SKM-1 (cell line): ENCODE data around the gene BMP7.
"Not testable (repeated sequence)": the region's sequence is repeated elsewhere in the genome, so short reads cannot be mapped to it uniquely, and the experiment has no call there.

Experiments used
- DNase-seq: peaks from one replicate; lab custom pipeline; 2025; ENCODE audit not compliant: unreplicated experiment; lab: John Stamatoyannopoulos, UW

Gene BMP7

DNA sequence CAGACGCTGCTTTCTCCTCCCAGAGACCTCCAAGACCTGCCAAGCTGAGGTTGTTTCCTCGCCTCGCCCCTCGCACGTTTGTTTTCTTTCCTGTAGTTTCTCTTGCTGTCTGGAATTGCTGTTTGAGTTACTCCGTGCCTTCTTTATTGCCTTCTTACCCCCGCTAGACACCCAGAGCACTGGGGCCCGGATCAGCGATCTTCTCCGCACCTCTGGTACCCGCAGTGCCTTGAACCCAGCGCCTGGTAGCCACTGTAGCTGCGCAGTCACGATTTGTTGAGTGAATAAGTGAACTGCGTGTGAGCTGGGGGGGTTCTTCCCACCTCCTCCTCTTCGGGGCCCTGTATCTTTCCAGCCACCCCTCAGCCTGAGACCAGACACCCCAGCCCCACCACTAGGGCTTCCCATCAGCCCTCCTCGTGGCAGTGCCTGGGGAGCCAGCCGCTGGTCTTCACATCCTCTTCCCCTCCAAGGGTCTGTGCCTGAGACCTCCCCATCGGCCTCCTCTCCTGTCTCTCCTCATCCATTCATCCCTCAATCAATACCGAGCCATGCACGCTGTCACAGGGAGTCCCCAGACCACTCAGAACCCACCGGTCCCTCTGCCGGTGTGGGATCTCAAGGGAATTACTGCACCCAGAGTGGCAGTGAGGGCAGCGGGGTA lies 849 bp upstream of the BMP7 start:
- DNase-seq, result no peak

DNA sequence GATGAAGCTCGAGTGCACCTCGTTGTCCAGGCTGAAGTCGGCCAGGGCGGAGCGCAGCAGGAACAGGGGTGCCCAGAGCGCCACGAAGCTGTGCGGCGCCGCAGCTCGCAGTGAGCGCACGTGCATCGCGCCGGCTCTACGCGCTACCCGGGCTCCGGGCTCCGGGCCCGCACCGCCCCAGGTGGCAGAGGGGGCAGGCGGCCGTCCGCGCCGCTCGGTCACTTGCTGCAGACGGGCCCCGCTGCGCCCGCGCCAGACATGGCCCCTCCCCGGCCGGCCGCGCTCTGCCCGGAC lies 497 bp downstream of the BMP7 start:
- DNase-seq, result no peak

DNA sequence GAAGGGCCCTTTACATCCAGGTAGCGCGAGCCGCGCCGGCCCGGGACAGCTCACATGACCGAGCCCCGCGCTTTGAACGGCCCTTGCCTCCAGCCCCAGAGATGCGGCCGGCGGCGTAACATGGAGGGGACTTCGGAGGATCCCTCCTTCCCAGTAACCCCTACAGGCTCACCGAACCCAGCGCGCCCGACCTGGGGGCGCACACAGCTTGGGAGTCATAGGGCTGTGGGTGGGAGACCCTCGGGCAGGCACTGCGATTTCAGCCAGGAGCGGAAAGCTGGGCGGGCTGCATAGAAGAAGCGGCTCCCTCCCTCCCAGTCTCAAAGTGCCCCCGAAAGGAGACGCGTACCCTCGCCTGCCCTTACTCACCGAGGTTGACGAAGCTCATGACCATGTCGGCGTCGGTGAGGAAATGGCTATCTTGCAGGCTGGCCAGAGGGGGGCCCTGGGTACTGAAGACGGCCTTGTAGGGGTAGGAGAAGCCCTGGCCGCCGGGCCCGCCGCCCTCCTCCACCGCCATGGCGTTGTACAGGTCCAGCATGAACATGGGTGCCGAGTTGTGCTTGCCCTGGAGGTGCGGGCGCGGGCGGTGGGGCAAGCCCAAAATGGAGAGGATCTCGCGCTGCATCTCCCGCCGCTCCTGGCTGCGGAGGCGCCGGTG lies 975 bp downstream of the BMP7 start:
- no peak for DNase-seq

DNA sequence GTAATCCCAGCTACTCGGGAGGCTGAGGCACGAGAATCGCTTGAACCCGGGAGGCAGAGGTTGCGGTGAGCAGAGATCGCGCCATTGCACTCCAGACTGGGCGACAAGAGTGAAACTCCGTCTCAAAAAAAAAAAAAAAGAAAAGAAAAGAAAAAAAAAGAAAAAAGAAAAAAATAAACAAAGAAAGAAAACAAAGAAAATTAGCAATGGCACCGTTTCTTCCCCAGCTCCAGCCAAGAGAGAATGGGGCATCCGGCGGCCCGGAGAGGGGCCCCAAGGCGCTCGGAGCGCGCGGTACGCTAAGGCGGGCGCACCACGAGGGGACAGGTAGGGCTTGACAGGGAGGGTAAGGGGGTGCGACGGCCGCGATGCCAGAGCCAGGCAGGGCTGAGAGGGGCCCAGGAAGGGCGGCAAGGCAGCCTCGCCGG lies 1.5 kb downstream of the BMP7 start:
- DNase-seq, result not testable (repeated sequence)

DNA sequence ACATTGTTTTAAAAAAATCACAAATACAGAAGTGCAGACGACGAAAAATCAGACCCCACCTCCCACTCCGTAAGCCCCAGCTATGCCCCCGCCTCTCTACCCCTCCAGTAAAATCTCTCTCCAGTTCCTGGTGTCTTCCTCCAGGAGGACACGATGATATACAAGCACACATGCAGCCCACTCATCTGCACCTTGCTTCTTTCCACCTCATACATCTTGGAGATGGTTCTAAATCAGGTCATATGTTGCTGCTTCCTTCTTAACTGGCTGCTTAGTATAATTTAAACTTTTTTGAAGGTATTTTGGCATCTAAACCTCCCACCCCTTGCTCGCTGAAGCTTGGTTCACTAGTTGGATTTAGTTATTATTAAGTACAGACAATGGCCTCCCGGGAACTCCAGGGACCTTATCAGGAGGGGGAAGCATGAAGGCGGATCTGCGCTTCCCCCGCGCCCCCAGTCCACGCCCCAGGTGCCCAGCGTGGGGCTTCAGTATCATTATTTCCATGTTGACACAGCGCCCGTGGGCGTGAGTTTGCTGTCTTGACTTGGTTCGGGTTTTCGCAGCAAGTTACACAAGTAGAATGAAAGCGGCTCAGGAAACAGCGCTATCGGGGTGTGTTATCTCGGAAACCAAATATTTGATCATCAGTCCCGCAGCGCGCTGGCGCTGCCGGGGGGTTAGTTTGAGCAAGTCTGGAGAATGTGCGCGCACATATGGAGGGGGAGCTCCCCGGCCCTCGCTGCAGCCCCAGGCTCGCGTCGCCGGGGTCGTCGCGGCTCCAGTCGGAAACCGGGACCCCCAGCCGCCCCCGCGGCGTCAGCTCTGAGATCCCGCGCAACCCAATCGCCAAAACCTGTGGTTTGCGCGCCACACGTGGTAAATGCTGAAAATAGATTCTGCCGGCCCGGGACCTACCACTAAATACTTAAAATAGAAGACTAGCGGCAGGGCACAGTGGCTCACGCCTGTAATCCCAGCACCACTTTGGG lies 2.3 kb downstream of the BMP7 start:
- DNase-seq, result no peak

DNA sequence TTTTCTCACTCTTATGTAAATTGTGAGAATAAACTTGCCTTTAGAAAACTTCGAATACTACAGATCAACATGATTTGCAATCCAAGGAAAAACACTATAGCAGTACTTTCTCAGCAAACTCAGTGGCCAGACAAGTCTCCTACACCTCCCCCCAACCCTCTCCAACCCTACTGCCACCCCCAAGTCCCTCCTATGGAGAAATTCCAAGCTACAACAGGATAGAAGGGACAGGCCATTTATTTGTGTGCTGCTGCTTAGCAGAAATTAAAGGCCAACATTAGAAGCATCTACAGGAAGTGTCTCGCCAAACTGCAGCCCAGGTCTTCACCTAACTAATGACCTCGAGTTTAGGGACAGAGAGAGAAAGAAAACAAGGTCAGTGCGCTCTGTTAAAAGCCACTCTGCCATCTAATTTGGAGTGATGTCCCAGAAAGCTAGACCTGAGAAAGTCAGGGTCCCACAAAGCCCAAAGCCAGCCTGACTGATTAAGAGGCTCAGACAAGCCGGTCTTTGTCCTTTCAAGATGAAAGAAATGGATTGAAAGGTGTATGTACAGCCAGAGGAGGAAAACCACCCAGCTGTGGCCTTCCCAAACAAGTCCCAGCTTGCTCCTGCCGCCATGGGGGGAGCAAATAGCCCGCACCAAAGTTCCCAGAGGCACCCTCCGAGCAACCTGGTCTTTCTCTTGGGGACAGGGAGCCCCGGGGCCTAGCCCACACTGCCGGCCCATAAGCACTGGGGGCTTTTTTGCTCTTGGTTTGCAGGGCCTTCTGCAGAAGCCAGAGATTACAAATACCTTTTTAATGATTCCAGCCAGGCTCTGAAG lies 3.4 kb downstream of the BMP7 start:
- no peak for DNase-seq

DNA sequence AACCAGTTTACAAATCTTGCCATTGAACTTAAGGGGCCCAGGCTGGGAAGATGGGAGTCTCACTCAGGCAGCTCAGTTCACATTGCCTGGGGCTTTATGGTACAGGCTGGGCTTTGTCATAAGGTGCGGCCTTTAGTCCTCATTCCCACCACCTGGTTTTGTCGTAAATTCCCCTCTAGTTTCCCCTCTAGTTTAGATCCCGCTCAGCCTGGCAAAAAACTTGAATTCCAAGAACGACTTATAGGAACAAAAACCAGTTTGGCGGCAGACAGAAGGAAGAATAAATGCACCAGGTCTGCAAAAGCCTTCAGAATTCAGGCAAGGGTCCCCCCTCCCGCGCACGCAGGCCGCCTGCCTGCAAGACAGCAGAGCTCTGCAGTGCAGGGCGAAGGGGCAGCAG lies 4.1 kb downstream of the BMP7 start:
- no peak for DNase-seq

DNA sequence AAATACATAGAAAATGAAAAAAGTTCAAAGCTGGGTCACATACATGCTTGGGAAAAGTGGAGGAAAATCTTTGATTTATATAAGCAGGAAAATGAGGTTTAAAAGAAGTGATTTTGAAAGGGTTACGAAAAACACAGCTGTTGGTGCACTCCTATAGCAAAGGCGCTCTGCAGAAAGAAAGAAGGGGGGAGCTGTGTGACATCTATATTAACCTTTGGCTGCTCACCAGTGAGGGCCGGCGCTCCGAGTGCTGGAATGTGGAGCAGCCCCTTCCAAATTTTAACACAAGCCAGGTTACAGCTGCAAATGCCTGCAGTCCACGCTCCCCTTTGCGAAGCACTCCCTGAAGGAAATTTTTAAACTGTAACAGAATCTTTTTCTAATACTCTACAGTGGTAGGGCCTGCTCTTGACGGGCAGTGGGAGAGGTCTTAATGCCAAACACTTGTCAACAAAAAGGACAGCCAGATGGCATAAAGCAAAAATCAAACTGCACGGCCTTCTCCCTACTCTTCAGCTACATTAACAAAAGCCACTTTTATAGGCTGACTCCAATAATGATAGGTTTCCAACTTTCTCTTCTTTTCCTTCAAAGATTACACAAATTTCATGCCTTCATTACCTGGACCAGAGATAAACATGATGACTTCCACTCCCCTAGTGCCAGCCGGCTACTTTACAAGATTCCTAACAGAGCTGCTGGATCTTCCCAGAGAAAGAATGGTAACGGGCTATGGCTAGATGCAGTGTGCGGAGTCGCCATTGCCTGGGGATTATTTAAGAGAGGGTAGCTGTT lies 4.8 kb downstream of the BMP7 start:
- no peak for DNase-seq

DNA sequence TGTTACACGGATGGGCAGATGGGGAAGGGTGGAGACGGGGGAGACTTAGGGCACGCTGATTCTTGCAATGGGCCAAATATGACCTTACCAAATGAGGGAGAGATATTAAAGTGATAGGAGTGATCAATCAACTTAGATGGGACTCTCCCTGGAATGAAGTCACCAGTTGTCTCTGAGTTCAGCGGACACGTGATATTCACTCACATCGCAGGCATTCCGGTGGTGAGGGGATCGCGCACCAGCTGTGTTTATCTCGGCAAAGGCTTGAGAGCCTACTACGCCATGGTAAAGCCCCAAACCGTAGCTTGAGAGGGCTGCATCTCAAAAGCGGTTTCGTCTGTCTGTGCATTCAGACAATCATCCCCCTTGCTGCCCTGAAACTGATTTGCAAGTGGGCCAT lies 5.5 kb downstream of the BMP7 start:
- DNase-seq, result no peak

DNA sequence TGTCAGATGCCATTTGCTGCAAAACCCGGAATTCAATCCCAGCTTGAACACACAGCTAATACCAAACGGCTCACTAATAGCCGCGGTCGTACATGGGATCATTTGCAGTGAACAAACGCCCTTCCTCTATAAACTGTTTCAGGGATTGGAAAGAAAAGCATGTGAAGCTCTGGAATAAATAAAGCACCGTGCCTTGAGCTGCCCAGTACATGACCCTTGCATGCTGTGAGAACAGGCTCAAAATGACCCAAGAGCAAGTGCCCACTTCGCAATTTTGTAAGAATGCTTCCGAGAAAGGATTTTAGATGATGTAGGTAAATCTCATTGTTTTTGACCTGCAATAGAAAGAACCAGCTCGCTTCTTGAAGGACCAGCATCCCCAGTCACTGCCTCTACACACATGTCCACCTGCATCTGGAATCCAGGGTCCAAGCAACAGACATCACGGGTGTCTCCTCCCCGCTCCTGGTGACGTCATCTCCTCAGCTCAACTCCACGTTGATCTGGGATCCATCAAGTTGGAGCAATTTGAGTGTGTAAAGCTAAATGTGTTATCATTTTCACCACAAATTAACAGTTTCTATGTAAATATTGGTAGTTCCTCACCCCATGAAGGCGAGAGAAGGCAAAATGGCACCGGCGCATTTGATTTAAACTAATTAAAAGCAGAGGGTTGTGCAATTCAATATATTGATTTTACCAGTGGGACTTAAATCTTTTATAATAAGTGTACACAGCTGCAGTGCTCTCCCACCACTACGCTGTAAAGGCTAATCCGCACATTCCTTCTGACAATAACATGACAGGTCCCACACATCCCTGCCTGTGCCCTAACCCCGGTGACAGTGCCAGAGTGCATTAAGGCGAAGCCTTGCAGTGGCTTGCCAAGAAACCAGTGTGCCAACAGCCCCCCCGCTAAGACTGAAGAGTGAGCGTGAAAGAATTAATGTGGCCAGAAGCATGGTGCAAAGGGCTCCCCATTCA lies 6.2 kb downstream of the BMP7 start:
- no peak for DNase-seq

DNA sequence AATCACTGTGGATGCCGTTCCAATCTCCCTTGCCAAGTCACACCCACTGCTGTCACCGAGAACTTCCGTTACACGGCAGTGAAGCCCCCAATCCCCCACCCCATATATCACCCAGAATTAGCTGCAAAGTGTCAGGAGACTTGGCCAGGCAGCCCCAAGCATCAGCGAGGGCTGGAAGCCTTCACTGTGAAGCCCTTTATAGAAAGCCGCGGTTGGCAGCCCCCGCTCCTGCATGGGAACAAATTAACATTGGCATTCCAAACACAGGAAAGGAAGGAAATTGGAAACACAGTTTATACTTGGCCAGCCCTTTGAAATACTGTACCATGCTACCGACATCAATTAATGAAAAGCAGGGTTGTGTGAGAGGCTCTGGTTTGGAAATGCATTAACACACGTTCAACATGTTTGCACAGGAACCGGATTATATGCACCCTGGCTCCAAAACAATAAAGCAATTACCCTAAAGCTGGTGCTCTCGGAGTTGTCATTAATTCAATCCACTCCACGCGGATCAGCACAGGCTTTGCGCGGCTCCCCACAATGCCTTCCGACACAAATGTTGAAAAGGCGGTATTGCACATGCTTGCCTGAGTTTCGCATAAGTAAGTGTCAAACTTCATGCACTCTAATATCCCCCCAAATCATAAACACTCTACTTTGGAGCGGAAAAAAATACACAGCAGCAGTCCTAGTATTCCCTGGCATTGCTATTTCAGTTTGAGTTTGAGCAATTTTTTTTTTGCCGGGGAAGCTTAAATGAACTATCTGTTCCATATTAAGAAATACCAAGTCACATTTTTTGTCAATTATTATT lies 7.1 kb downstream of the BMP7 start:
- no peak for DNase-seq

DNA sequence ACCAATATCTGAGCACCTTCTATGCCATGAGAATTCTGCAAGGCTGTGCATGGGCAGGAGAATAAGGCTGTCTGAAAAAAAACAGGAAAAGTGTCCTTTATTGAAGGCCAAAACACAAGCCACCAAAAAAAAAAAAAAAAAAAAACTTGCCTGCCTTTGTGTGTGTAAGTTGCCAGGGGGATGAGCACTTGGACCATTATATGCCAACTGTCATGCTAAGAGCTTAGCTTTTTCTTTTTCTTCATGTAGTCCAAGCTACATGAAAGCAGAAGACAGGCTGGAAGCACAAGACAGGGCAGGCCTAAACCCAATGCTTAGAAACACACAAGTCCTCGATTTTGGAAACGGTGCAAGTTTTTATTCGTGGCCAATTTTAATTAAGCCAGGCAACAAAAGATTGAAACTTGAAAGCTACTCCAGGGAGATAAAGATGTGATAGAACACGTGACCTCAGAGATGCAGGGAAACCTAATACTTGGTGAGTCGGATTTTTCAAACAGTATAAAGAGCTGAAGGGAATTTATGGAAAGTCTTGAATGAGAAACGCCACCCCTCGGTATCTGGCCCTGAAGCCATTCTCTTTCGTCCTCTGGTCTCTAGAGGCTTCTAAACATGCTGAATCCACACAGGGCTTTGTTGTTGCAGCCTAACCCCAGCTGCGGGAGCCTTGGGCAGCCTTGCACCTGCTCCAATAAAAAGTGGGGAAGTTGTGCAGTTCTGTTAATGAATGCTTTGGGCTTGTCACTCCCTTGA lies 8.6 kb downstream of the BMP7 start:
- DNase-seq, result no peak

DNA sequence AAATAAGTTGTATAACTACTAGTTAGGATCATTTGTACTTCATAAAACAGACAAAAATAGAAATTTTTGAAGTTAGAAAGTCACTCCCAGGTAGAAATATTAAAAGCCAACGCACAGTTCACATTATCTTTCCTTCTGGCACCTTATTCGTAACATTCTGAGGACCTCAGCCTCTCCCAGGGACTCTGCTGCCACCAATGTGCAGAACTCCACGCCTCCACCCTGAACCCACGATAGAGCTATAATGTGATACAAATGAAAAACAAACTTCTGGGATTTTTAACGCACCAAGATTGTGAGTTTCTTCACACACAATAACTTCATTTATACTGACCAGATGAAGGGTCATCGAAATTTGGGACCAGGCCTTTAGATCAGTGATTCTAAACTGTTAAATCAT lies 9.5 kb downstream of the BMP7 start:
- no peak for DNase-seq

DNA sequence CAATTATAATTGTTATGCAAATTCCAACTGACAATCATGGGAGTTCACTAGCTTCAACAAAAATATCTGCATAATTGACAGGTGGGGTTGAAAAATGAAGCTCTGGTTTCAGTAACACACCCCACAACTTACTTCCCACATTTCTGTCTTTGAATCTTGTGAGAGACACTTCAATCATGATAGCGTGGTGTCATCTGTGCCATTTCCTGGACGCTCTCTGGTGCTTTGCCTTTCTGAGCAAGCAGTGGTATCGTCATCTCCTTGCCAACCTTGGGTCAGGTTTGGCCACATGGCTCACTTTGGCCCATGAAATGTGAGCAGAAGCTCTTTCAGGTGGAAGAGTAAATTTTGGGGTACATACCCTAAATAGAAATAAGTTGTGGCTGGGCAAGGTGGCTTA lies 10.2 kb downstream of the BMP7 start:
- DNase-seq, result no peak

DNA sequence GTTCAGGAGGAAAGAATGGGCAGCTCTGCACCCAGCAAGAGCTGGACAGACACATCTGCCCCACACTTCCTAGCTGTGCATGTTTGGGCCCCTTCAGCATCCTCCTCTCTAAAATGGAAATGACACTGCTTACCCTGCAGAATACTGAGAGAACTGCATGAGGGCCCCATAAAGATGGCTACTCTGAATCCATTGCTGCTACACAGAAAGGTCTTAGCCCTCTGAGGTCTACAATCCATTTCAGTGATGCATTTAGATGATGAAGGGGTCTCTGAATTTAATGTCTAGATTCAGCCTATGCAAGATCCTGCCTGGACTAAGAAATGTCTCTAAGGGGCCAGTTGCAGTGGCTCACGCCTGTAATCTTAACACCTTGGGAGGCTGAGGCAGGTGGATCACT lies 11.3 kb downstream of the BMP7 start:
- DNase-seq, result no peak

DNA sequence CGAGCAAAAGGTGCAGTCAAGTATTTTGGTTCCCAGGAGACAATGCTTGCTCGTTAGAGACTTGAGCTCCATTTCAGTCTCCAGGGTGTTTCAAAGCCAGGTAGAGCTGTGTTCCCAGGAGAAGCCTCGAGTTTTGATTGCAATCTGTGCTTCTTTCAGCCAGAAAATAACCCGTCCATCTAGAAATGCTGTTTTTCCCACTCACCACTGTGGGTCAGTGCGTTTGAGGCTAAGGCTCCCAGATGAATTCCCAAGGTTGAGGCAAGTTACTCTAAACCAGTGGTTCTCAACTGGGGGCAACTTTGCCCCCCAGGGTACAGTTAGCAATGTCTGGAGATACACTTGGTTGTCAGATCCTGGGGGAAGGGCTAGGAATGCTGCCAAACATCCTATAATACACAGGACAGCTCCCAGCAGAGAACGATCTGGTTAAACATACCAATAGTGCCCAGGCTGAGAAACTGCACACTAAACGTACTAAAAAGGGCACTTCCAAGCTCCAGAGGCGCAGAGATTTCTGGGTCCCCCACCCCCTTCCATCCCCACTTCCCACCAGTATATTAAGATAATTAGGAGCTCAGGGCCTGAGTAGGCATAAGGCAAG lies 13.8 kb downstream of the BMP7 start:
- DNase-seq, result no peak

DNA sequence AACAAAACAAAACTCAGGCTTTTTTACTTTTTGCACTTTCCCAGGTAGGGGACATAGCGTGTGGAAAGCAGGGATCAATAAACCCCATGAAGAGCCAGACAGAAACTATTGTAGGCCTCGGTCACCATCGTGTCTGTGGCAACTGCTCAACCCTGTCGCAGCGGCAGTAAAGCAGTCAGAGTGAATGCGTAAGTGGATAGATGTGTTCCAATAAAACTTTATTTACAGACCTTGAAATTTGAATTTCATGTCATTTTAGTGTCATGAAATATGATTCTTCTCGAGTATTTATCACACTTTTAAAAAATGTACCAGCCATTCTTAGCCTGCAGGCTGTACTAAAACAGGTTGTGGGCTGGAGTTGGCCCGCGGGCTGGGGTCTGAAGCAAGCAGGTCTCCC lies 14.5 kb downstream of the BMP7 start:
- DNase-seq, result no peak
